Body of pancreas (tissue), 4 donors: ENCODE data around the gene PTGER3.

ENCODE experiments used
- POLR2A ChIP-seq, 3 donors: fragments of 450-650 bp; IDR thresholded peaks; one replicate each; pipeline ENCODE4 v1.6.1; 2016; ENCODE audit warnings: antibody characterized with exemption in 3 of 3, mild to moderate bottlenecking in 2 of 3
- TF ChIP-seq, protein P1 (sequence below), 7 experiments: fragments of 450-650 bp in 4 of 7; fragments of 200-600 bp in 3 of 7; sonication (generic) in 3 of 7; IDR thresholded peaks; one replicate each; pipeline ENCODE4 v1.5.1; 2016 to 2019; ENCODE audit warnings: antibody characterized with exemption in 7 of 7

DNA sequence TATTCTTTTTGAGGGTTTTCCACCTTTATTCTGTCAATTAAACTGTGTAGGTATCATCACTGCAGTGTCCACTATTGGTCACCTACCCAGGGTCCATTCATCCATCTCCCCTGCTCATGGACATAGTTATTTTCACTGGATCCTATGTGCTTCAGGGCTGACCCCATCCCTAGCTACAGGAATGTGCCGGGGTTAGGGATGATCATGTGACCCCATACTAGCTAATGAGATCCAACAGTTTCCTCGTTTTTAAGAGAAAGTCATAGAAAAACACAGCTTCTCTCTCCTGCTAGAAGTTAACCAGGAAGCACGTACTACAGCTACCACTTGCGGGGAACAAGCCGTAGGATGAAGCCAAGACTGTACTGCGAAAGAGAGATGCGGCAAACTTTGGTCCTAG is 19.6 kb downstream of the PTGER3 start:
- TF ChIP-seq, protein P1, sequence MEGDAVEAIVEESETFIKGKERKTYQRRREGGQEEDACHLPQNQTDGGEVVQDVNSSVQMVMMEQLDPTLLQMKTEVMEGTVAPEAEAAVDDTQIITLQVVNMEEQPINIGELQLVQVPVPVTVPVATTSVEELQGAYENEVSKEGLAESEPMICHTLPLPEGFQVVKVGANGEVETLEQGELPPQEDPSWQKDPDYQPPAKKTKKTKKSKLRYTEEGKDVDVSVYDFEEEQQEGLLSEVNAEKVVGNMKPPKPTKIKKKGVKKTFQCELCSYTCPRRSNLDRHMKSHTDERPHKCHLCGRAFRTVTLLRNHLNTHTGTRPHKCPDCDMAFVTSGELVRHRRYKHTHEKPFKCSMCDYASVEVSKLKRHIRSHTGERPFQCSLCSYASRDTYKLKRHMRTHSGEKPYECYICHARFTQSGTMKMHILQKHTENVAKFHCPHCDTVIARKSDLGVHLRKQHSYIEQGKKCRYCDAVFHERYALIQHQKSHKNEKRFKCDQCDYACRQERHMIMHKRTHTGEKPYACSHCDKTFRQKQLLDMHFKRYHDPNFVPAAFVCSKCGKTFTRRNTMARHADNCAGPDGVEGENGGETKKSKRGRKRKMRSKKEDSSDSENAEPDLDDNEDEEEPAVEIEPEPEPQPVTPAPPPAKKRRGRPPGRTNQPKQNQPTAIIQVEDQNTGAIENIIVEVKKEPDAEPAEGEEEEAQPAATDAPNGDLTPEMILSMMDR (IDR thresholded peaks at IDR 0.05), result no peak
- no peak for TF ChIP-seq POLR2A (IDR thresholded peaks at IDR 0.05)
